Measurements from ENCODE around the gene SWSAP1. TPM values are rescaled to one million over a fixed set of nuclear protein-coding genes. Genes with fewer than 3 reads are reported as not detected.

Gene SWSAP1
- total RNA-seq, 1 experiment from 2014 or later: 2.2 TPM

DNA sequence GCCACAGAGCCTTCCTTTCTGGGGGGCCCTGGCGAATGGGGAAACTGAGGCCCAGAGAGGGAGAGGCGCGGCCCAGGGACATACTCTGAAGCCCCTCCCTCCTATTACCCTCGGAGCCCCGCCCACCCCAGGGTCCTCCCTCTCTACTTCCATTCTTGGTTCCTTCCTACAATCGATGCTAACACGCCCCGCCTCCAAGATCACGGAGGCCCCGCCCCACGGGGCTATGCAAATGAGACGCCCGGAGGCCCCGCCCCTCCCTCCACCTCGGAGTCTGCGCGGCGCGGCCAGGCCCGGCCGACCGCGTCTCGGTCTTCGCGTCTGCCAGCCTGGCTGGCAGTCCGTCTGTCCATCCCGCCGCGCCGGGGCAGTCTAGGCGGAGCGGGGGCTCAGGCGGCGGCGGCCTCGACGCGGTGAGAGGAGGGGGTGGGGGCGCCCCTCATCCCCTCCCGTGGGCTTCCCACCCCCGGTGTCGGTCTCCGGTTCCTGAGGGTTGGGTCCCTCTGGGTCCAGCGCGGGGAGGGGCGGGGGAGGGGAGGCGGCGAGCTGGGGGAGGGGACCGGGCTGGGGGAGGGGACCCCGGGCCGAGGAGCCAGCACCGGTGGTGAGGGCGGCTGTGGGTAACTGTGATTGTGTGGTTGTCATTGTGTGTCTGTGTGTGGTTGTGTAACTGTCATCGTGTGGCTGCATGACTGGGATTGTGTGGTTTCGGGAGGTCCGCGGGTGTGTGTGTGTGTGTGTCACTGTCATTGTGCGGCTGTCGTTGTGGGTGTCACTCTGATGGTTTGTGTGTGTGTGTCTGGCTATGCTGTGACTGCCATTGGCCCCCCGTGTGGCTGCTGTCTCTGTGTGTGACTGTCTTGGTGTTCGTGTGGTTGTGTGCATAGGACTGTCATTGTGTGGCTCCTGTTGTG, 19.0 kb upstream of the SWSAP1 start, which contains the start of gene PLPPR2:
Gene PLPPR2, plus strand, starts transcription at position 273 of the 914 bp plus-strand sequence. CDS start 2,242 bp downstream, outside the sequence.
- DNase-seq (ENCODE audit: low read depth): peak; percentile 84

DNA sequence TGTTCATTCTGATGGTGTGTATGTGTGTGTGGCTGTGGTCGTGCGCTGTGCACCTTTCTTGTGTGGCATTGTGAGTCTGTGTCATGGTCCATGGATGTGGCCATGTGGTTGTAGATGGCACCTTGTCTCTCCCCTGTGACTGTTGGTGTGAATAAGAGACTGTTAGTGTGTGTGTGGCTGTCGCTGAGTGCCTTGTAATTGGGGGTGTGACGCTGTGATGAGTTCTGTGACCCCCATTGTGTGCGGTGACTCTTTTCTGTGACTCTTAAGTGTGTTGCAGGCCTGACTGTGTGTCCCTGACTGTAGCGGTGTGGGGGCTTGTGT, 18.4 kb upstream of the SWSAP1 start:
- no peak for DNase-seq (ENCODE audit: low read depth)

DNA sequence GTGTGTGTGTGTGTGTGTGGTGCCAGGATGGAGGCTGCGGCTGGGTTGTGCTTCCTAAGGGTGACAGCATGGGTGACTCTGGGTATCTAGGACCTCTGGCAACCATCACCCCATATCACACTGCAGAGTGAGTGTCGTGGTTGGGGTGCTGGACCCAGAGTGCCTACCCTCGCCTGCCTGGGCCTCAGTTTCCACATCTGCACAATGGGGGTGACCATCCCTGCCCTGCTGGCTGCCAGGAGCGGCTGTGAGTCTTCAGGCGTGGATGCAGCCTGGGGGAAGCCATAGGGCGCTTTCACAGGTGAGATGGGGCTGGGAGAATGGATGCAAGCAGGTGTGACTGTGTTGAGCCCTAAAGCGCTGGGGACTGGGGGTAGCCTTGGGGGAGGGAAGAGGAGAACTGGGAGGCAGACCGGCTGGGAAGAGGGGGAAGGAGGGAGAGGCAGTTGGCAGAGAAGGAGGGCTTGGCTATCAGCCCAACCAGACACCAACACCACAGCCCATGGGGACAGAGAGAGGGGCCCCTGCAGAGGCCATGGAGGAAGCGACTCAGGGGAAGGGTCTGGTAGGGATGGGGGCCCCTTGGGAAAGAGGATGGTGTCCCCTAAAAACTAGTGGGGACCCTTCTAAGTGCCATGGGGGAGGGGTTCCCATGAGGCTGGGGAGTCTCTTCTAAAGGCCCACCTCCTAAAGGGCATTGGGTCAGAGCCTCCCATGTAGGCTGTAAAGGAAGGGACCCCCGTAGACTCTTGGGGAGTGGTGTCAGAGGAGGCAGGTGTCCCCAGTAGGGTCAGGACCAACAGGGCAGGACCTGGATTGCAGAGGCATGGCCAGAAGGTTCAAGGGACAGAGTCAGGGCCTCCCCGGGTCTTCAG, 17.6 kb upstream of the SWSAP1 start:
- DNase-seq (ENCODE audit: low read depth): no peak

DNA sequence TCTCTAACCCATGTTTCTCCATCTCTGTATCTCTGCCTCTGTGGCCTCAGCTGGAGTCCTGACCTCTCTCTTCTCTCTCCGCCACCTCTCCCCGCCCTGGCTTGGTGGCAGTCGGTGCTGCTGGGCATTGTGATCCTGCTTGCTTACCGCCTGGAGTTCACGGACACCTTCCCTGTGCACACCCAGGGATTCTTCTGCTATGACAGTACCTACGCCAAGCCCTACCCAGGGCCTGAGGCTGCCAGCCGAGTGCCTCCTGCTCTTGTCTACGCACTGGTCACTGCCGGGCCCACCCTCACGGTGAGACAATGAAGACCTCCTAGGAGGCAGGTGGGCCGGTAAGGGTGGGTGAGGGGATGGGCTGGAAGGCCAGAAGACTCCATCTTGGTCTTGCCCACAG, 15.0 kb upstream of the SWSAP1 start:
- no peak for DNase-seq (ENCODE audit: low read depth)

DNA sequence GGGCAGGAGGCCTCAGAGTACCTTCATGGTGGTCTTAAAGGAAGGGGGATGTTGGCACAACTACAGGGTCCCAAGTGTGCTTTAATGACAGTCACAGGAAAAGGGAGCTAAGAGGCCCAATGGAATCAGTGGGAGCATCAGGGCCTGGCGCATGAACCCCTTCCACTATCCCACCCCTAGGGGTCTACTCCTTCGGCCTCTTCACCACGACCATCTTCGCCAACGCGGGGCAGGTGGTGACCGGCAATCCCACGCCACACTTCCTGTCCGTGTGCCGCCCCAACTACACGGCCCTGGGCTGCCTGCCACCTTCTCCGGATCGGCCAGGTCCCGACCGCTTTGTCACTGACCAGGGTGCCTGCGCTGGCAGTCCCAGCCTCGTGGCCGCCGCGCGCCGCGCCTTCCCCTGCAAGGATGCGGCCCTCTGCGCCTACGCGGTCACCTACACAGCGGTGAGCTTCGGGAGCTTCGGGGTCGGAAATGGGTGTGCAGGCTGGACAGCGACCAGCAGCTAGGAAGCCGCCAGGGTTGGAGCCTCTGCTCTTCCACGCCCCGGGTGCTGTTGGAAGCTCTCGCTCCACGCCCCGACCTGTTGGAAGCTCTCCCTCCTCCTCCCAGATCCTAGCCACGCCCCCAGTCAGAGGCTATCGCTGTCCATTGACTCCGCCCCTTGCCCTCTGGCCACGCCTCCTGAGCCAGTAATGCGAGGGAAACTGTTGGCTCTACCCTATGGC, 13.3 kb upstream of the SWSAP1 start:
- DNase-seq (ENCODE audit: low read depth): no peak

DNA sequence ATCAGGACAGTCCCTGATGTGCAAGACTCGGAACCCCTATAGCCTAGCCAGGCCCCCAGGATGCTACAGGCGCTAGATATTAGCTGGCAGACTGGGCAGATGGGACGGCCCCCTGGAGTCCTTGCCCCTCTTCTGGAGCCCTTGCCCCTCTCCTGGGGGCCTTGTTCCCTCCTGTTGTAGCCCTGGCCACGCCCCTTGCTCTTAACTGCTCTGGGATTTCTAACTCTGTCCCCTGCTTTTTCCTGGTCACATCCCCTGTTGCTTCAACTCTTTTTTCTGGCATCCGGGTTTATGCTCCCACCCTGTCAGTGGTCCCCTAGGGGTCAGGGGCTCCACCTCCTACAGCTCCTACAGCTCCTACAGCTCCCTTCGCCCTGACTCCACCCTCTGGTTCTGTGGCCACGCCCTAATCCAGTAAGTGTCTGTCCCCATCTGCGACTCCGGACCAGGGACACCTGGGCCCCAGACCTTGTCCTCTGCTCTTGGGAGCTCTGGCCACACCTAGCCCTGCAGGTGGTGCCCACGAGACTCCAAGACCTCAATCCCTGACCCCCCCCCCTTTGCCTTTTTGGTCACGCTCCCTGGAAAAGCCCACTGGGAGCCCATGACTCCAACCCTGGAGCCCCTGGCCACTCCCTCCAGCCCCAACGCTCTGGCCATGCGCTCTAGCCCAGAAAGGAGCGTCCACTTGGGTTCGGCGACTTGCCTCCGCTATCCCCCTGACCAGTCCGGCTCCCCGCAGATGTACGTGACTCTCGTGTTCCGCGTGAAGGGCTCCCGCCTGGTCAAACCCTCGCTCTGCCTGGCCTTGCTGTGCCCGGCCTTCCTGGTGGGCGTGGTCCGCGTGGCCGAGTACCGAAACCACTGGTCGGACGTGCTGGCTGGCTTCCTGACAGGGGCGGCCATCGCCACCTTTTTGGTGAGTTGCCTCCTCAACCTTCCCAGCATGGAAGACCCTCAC, 12.4 kb upstream of the SWSAP1 start:
- no peak for DNase-seq (ENCODE audit: low read depth)

DNA sequence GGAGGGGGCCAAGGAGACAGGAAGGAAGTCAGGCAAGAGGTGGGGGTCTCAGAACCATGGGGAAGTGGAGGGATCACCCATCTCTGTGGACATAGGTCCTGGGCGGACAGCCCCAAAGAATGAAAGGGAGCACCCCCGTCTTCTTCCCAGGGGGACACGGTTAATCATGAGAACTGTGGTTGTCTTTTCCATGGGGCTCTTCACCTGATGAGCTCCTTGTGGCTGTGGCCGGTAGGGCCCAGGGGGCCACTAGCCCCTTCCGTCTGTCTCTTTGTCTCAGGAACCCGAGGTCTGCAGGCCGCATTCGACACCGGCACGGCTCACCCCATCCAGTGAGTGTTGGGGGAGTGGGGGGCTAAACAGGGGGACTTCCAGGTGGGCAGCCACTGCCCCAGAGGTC, 10.6 kb upstream of the SWSAP1 start:
- DNase-seq (ENCODE audit: low read depth): no peak

- DNase-seq (ENCODE audit: low read depth): no peak
Measured at GRCh38 chr19:11364296-11364904, 10.1 kb upstream of the SWSAP1 start.

DNA sequence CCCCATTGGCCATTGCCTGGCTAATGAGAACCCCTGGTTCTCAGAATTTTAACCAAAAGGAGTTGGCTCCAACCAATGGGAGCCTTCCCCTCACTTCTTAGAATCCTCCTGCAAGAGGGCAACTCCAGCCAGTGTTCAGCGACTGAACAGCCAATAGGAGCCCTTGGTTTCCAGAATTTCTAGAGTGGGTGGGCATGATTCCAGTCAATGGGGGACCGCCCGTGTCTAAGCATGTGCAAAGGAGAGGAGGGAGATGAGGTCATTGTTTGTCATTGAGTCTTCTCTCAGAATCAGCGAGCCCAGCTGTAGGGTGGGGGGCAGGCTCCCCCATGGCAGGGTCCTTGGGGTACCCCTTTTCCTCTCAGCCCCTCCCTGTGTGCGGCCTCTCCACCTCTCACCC, 9.5 kb upstream of the SWSAP1 start:
- DNase-seq (ENCODE audit: low read depth): no peak

- DNase-seq (ENCODE audit: low read depth): no peak
Measured at GRCh38 chr19:11365557-11366117, 8.8 kb upstream of the SWSAP1 start.

DNA sequence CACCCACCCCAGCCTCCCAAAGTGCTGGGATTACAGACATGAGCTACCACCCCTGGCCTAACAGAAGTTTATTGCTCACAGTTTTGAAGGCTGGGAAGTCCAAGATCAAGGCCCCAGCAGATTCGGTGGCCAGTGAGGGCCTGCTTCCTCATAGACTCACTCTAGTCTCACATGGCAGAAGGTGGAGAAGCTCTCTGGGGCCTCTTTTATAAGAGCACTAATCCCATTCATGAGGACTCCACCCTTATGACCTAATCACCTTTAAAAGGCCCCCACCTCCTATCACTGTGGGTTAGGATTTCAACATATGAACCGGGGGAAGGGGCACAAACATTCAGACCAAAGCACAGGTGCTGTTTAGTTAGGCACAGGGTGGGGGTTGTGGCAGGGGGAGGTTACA, 6.9 kb upstream of the SWSAP1 start:
- DNase-seq (ENCODE audit: low read depth): no peak

GRCh38 chr19:11370744-11371143, 3.7 kb upstream of the SWSAP1 start:
- DNase-seq (ENCODE audit: low read depth): no peak

DNA sequence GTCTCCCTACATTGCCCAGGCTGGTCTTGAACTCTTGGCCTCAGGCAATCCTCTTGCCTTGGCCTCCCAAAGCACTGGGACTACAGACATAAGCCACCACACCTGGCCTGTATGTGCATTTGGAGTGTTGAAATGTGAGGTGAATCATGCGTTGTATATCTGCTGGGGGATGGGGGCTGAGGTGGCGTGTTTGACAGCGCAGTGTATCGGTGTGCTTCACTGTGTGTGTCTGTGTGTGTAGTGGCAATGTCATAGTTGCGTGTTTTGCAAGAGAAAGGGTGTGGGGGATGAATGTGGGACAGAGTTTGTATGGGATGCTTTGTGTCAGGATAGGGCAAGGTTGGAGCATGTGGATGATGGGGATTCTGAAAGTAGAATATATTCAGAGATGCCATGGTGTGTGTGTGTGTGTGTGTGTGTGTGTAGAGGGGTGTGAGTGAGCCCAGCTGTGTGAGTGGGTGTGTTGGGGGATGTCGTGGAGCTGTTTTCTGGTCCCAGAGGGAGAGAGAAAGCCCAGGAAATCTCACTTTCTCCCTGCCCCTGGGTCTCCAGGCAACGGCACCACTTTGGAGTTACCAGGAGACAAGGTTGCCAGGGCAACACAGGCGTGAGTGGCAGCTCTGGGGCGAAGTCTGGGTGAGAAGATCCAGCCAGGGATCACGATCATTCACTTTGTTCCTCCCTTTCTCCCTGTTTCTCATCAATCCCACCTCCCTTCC, 1.1 kb upstream of the SWSAP1 start:
- DNase-seq (ENCODE audit: low read depth): no peak

GRCh38 chr19:11373885-11374432, 507 bp upstream of the SWSAP1 start:
- no peak for DNase-seq (ENCODE audit: low read depth)

DNA sequence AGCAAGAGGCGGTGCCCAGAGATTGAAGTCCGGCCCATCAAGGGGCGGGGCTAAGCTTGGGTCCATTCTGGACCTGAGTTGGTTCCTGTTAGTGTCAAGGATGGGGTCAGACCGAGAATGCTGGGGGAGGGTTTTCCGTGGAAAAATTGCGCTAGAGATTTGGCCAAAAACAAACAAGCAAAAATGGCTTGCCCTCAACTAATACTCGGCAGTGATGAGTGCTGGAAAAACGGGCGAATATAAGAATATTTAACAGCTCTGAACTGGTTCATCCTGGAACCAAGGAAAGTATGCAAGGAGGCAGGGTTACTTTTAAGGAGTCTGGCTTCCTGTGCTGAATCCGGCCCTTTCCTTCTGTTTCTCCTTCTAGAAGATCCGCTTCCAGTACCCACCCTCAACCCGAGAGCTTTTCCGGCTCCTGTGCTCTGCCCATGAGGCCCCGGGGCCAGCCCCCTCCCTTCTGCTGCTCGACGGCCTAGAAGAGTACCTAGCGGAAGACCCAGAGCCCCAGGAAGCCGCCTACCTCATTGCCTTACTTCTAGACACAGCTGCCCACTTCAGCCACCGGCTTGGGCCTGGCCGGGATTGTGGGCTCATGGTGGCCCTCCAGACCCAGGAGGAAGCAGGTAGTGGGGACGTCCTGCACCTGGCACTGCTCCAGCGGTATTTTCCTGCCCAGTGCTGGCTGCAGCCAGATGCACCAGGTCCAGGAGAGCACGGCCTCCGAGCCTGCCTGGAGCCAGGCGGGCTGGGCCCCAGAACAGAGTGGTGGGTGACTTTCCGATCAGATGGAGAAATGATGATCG, 880 bp downstream of the SWSAP1 start:
- no peak for DNase-seq (ENCODE audit: low read depth)

DNA sequence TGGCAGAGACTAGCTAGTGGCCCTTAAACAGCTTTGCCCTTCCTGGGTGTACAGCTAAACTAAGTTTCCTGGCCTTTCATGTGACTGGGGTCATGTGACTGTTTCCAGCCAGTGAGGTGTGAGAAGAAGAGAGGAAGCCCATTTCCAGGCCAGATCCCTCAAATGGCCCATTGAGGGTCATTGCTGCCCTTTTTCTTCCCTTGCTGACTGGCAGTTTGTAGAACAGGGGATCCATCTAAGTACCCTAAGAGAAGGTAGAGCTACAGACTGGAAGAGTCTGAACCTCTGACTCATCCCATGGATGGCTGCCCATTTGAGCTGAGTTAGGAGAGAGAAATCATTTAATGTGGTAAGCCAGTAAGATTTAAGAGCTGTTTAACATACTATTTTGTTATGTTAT, 2.8 kb downstream of the SWSAP1 start:
- DNase-seq (ENCODE audit: low read depth): peak; percentile 81

GRCh38 chr19:11377756-11378155, 3.3 kb downstream of the SWSAP1 start:
- no peak for DNase-seq (ENCODE audit: low read depth)
